ENCODE data around the gene MLF2.

The MLF2 gene

GRCh38 chr12:6752921-6753771 lies at the start of gene MLF2:
MLF2 (minus strand) TSS chr12:6753141; CDS start chr12:6752334, 807 bp downstream.
- DNase-seq (ENCODE audit: low spot score): peak; percentile 97

GRCh38 chr12:6799147-6799546 lies 46.2 kb upstream of the MLF2 start:
- no peak for DNase-seq (ENCODE audit: low spot score)

- DNase-seq (ENCODE audit: low spot score): no peak
These were observed 43.6 kb upstream of the MLF2 start for GRCh38 chr12:6796576-6796975.

- no peak for DNase-seq (ENCODE audit: low spot score)
These were observed 42.1 kb upstream of the MLF2 start for GRCh38 chr12:6795088-6795487.

GRCh38 chr12:6792522-6793201 lies 39.7 kb upstream of the MLF2 start:
- peak; percentile 34 for DNase-seq (ENCODE audit: low spot score)

GRCh38 chr12:6791931-6792520 lies 39.1 kb upstream of the MLF2 start:
- no peak for DNase-seq (ENCODE audit: low spot score)

GRCh38 chr12:6790496-6791150 lies 37.7 kb upstream of the MLF2 start:
- DNase-seq (ENCODE audit: low spot score): peak; percentile 40

- peak; percentile 69 for DNase-seq (ENCODE audit: low spot score)
These were observed 36.3 kb upstream of the MLF2 start, which contains the start of gene CD4 for GRCh38 chr12:6788972-6789924. CD4 (plus strand) TSS chr12:6789528; CDS start chr12:6800139, 10,611 bp downstream.

GRCh38 chr12:6787309-6787708 lies 34.4 kb upstream of the MLF2 start:
- no peak for DNase-seq (ENCODE audit: low spot score)

- DNase-seq (ENCODE audit: low spot score): no peak
These were observed 33.6 kb upstream of the MLF2 start for GRCh38 chr12:6786416-6787094.

GRCh38 chr12:6784761-6785160 lies 31.8 kb upstream of the MLF2 start:
- DNase-seq (ENCODE audit: low spot score): no peak

- DNase-seq (ENCODE audit: low spot score): no peak
These were observed 31.4 kb upstream of the MLF2 start for GRCh38 chr12:6784296-6784695.

- no peak for DNase-seq (ENCODE audit: low spot score)
These were observed 30.9 kb upstream of the MLF2 start for GRCh38 chr12:6783828-6784227.

- no peak for DNase-seq (ENCODE audit: low spot score)
These were observed 30.1 kb upstream of the MLF2 start for GRCh38 chr12:6782850-6783566.

GRCh38 chr12:6782119-6782518 lies 29.2 kb upstream of the MLF2 start:
- no peak for DNase-seq (ENCODE audit: low spot score)

- no peak for DNase-seq (ENCODE audit: low spot score)
These were observed 27.6 kb upstream of the MLF2 start for GRCh38 chr12:6780573-6780972.

- DNase-seq (ENCODE audit: low spot score): no peak
These were observed 26.9 kb upstream of the MLF2 start for GRCh38 chr12:6779708-6780432.

GRCh38 chr12:6778574-6779550 lies 25.9 kb upstream of the MLF2 start:
- DNase-seq (ENCODE audit: low spot score): peak; percentile 87
